Measurements from ENCODE around the gene OR6B1. TPM values are rescaled to one million over a fixed set of nuclear protein-coding genes. Genes with fewer than 3 reads are reported as not detected.
A peak's percentile ranks its signal among the peaks of the same experiment; 100 is the strongest.
"Not testable (repeated sequence)": the region's sequence is repeated elsewhere in the genome, so short reads cannot be mapped to it uniquely, and the experiment has no call there.

Gene OR6B1
- total RNA-seq, 1 donor from 2014 or later = not detected

DNA sequence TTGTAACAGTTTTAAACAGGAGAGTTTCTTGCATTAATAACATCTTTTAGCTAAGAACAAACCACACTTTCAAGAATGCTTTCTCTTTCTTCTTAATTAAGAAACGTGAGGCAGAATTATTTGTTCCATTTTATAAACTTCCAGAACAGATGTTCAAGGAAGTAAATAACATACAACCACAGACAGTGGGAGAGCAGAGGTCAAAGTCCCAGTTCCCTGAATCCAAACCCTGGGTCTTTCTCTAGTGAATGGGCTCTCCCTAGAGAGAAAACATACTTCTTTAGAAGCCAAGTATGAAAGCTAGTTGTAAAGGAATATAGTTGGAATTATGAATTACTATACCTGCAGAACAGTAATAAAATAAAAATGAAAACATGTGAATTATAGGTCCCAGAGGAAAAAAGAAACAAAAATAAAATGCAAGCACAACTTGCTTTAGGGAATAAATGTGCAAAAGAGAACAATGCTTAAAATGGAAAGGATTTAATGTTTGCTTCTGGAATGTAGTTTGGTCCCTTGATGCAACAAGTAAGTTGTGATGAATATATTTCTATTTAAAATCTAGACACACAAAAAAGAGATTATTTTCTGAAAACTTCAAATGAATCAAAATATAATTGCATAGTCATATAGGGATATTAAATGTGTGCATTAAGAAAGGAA lies 6.0 kb downstream of the OR6B1 start:
- no peak for DNase-seq

DNA sequence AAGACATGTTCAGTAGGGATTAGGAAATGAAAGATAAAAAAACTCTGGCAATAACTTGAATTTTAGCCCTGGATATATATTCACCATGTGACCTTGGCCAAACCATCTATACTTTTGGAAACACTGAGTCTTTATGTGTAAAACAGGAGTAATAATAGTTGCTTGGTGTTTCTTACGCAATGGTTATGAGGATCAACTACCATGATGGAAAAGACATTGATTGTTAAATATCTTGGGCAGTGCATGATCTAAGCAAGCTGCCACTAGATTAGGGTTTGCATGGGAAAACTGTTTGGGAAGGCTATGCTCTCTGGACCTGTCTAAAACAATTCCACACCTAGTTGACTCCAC lies 6.5 kb downstream of the OR6B1 start:
- DNase-seq = no peak

DNA sequence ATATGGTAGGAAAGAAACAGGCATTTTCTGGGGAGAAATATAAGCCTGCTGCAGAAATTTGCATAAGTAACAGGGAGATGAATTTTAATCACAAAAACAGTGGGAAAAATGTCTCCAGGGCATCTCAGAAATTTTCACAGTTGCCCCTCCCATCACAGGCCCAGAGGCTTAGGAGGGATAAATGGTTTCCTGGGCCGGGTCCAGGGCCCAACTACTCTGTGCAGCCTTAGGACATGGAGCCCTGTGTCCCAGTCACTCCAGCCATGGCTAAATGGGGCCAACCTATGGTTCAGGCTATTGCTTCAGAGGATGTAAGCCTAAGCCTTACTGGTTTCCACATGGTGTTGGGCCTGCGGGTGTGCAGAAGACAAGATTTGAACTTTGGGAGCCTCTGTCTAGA lies 9.2 kb downstream of the OR6B1 start:
- no peak for DNase-seq

- not testable (repeated sequence) for DNase-seq
Observed at GRCh38 chr7:144010061-144010460, 9.9 kb downstream of the OR6B1 start.

- DNase-seq = not testable (repeated sequence)
Observed at GRCh38 chr7:144010821-144011220, 10.7 kb downstream of the OR6B1 start.

GRCh38 chr7:144011458-144012230 lies 11.5 kb downstream of the OR6B1 start:
- DNase-seq = no peak

- DNase-seq = no peak
Observed at GRCh38 chr7:144018065-144018464, 17.9 kb downstream of the OR6B1 start.

DNA sequence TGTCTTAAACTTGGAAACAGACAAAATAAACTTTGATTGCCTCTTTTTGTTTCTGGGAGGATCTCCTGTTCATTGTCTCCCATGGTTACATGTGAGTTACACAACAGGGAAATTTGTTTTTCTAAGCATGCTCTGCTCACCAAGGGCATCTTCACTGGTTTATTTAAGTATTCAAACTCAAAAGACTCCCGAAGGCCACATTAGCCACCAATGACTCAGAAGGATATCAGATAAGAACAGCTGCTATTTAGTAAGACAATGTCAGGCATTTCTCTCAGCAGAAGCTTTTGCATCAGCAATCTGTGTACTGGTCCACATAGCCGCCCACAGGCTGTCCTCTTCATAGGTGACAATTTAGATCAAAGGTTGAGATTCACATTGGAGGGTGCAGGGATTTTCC lies 19.3 kb downstream of the OR6B1 start:
- no peak for DNase-seq

DNA sequence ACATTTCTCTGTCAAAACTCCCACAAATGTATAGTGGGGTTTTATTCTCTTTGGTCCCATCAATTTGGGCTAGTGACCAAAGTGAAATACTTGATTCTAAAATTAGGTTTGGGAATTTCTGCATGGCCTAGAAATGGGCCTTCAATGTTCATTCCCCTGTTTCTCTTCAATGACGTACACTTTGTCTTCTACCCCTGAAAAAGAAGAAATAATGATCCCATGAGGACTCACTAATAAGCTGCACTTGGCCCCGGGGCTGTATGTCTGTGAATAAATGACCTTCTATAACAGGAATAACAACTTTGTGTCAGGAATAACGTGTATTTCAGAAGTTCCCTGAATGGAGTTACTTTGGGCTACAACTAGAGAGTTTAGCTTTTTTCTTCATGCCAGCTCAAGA lies 20.2 kb downstream of the OR6B1 start:
- DNase-seq = no peak

- no peak for DNase-seq
Observed at GRCh38 chr7:144022169-144022568, 22.0 kb downstream of the OR6B1 start.

DNA sequence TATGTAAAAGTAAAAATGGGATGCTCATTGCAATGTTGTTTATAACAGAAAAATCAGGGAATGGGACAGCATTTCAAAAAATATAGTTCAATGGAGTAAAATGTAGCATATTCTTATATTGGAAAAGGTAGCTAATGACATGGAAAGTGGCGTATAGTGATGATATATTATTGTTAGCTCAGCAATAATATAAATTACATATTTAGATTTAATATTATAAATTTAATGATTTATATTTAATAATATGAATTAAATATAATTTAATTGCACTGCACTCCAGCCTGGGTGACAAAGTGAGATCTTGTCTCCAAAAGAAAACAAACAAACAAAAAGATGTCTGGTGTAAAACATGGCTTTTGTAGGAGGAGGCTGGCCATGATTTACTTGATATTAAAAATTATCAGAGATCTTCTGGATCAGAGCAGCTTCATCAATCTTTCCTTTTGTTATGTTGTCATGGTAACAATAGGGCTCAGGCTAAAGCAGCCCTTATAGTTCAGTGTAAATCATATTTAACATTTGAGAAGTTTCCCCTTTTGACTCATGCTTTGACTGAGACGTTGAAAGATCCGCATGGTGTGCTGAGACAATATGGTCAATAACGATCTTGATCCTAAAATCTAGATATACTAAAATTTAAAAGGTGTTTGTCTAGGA lies 23.2 kb downstream of the OR6B1 start:
- DNase-seq = no peak

DNA sequence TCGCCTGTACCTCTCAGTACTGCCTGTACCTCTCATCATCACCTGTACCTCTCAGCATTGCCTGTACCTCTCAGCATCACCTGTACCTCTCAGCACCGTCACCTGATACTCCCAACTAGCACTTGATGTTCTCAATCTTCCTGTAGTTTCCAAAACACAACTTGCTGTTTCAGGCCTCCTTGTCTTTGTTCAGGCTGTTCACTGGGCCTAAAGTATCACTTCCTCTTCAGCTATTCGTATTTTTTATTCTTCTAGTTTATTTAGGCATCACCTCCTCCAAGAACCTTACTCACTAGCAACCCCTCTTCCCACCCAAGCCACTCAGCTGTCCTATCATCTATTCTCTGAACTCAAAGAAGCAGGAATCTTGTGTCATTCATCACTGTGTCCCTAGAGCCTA lies 24.1 kb downstream of the OR6B1 start:
- no peak for DNase-seq

DNA sequence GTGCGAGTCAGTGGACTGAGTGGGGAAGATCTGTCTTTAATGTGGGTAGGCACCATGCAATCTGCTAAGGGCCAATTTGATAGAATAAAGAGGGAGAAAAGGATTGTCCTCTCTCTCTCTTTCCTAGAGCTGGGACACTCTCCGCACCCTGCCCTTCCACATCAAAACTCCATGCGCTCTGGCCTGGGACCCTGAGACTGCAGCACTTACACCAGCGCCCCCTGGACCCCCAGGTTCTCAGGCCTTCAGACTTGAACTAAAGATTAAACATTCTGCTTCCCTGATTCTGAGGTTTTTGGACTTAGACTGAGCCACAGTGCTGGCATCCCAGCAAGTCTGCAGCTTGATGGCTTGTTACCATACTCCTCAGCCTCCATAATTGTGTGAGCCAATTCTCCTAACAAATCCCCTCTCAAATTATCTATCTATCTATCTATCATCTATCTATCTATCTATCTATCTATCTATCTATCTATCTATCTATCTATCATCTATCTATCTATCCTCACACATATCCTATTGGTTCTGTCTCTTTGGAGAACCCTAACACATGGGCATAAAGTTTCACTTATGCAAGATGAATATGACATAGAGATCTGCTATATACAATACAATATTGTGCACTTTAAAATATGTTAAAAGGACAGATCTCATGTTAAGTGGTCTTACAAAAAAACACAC lies 26.2 kb downstream of the OR6B1 start:
- no peak for DNase-seq

DNA sequence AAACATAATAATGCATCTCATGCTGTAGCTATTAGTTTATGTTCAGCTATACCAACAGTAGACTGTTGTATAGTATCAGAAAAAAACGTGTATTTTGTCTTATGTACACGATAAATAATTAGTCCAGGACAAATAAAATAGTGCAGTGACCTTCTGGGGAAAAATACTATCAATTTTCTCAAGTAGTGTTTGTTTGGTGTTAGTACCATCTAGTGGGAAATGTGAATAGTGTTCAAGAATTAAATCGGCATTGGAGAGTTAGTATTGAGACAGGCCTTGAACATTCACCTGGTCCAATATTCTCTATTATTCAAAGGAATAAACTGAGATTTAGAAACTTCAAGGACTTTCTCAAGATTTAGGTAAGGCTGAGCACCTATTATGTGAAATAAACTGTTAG lies 26.9 kb downstream of the OR6B1 start:
- peak; percentile 15 for DNase-seq

GRCh38 chr7:144027974-144028373 lies 27.9 kb downstream of the OR6B1 start:
- DNase-seq = no peak

GRCh38 chr7:144028547-144028946 lies 28.4 kb downstream of the OR6B1 start:
- no peak for DNase-seq

- no peak for DNase-seq
Observed at GRCh38 chr7:144032516-144032915, 32.4 kb downstream of the OR6B1 start.

DNA sequence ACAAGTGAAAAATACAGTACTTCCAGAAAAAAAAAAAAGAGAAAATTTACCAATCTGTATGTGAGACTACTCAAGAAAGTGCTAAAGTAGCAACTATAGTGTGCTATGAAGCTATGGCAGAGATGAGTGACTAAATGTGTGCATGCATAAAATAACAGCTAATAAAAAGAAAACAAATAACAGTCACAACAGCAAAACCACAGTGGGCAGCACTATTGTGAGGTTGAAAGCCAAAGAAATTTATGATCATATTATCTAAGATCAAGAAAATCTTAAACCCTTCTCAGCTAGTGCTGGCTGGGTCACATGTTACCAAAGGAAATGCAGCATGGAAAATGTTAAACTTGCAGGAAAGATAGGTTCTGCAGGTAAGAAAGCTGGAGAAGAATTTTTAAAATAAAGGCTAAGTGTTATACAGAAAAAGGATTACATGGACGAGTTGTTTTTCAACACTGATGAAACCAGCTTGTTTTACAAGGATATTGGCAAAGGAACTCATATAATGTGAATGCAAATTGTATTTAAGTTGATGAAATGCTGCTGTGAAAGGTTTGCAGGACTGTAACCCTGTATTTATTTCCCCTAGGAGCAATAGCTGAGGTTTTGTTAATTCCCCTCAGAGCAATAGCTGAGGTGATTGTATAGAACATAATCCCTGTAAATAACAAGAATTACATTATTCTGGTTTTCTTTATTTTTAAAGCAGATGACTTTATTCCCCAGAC lies 33.0 kb downstream of the OR6B1 start:
- DNase-seq = no peak

DNA sequence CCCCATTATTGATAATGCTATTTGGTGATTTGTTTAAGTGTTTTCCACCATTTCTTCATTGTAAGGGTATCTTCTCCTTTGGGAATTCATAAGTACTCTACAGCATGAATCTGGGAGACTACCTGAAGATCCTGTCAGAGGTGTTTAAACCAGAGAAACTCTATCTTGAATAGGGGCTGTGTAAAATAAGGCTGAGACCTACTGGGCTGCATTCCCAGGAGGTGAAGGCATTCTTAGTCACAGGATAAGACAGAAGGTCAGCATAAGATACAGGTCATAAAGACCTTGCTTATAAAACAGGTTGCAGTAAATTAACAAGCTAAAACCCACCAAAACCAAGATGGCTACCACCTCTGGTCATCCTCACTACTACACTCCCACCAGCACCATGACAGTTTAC lies 35.3 kb downstream of the OR6B1 start:
- DNase-seq = no peak

- no peak for DNase-seq
Observed at GRCh38 chr7:144036302-144036885, 36.3 kb downstream of the OR6B1 start.

GRCh38 chr7:144037414-144038035 lies 37.4 kb downstream of the OR6B1 start:
- peak; percentile 16 for DNase-seq

Data from skin of body (tissue), 2 donors.